Kidney (tissue), 14 donors: ENCODE data around the gene SLC9A3. TPM values are rescaled to one million over a fixed set of nuclear protein-coding genes. Genes with fewer than 3 reads are reported as not detected.

Experiments
- DNase-seq, 5 donors: peaks; one replicate each; pipeline ENCODE4 v3.0.0-alpha.2; 2013 to 2020
- FAIRE-seq: peaks from 2 replicates; lab custom pipeline; 2012; peaks lifted over from hg19 to GRCh38; lab: Jason Lieb, UNC
- H3K27ac ChIP-seq, 2 donors: one replicate each; pipeline ENCODE4 v1.7.0; 2013; ENCODE audit warnings: low read depth in 2 of 2, low read length in 2 of 2, inconsistent platforms in 1 of 2
- H3K27me3 ChIP-seq: one replicate; pipeline ENCODE4 v1.7.1; 2013; ENCODE audit warnings: low read length, inconsistent platforms; ENCODE audit not compliant: control insufficient read depth, insufficient read depth
- H3K36me3 ChIP-seq, 3 donors: one replicate each; pipeline versions ENCODE4 v1.7.0 to v1.7.1; 2013; ENCODE audit warnings: low read length in 3 of 3, control low read depth in 1 of 3, inconsistent platforms in 1 of 3; ENCODE audit not compliant: insufficient read depth in 3 of 3, control insufficient read depth in 2 of 3
- H3K4me1 ChIP-seq, 3 donors: one replicate each; pipeline versions ENCODE4 v1.7.0 to v1.7.1; 2013; ENCODE audit warnings: low read length in 3 of 3, inconsistent platforms in 1 of 3, low read depth in 1 of 3; ENCODE audit not compliant: control insufficient read depth in 2 of 3, insufficient read depth in 2 of 3
- H3K4me3 ChIP-seq, 3 donors: one replicate each; pipeline versions ENCODE4 v1.7.0 to v1.8.1; 2013; ENCODE audit warnings: low read length in 3 of 3, control low read depth in 1 of 3, inconsistent platforms in 1 of 3
- H3K9ac ChIP-seq, 3 donors: one replicate each; pipeline versions ENCODE4 v1.7.0 to v1.7.1; 2013; ENCODE audit warnings: low read length in 3 of 3, control low read depth in 1 of 3, inconsistent platforms in 1 of 3
- H3K9me3 ChIP-seq, 3 donors: one replicate each; pipeline versions ENCODE4 v1.7.0 to v1.7.1; 2013; ENCODE audit warnings: low read length in 3 of 3, control low read depth in 1 of 3, inconsistent platforms in 1 of 3; ENCODE audit not compliant: control insufficient read depth in 2 of 3, insufficient read depth in 1 of 3
- CTCF ChIP-seq: IDR thresholded peaks from 3 replicates; pipeline ENCODE4 v1.5.1; 2012; ENCODE audit warnings: mild to moderate bottlenecking, moderate library complexity, borderline replicate concordance; ENCODE audit not compliant: insufficient read depth; ENCODE audit errors: extremely low read depth
- intact Hi-C: fragments of 100-400 bp; cut with DNase I; formaldehyde crosslinking; loops from one replicate; pipeline ENCODE4 v1.11.1; 2022
- polyA plus RNA-seq: library from polyadenylated mRNA; stranded (reverse); fragments of 350-450 nt; fragmentation: Illumina TruSeq; extraction: RNeasy Lipid Tissue Mini Kit (QIAGEN cat#74804); gene quantifications from one replicate; pipeline ENCODE4 v1.2.3, GENCODE V29; 2014; ENCODE audit warnings: low read depth, low replicate concordance; ENCODE audit not compliant: insufficient read depth
- total RNA-seq: library from RNA; stranded (reverse); fragmentation: NEBNext Ultra II Directional; extraction: Animal tissue kit (Norgen Biotek cat#: 25700); gene quantifications from one replicate; pipeline ENCODE4 v1.2.1, GENCODE V29; 2021
- donor health status: control.
- donor health status: control.
- donor health status: control.
- donor health status: control.
- donor health status: control.
- donor health status: DM: yes; HTN: yes; CAD: no.
- donor health status: Normal renal cell carcinoma (clear cell type).

SLC9A3 gene
- total and polyA plus RNA-seq, 2 donors from 2014 or later = 10.5 to 36.9 TPM

GRCh38 chr5:431001-431710 is 93.1 kb downstream of the SLC9A3 start:
- FAIRE-seq (no peak), DNase-seq (peak; percentile 53 to 74 (median 65))
- Histone ChIP-seq H3K36me3 (no peaks in the 10 kb centered on the region), H3K4me3 (no peak overlapping the region), H3K27me3 (no peaks in the 10 kb centered on the region), H3K4me1 (no peaks in the 10 kb centered on the region), H3K27ac (no peak overlapping the region), H3K9ac (no peak overlapping the region), H3K9me3 (no peaks in the 10 kb centered on the region)
- intact Hi-C loops = no loop called here
- peak; percentile 42 for TF ChIP-seq CTCF

GRCh38 chr5:430214-430925 is 93.9 kb downstream of the SLC9A3 start:
- H3K4me3 ChIP-seq = no peak overlapping the region
- no peak for FAIRE-seq
- no peak overlapping the region for H3K27ac ChIP-seq
- H3K9me3 ChIP-seq = no peaks in the 10 kb centered on the region
- H3K27me3 ChIP-seq = no peaks in the 10 kb centered on the region
- DNase-seq = peak in 2 of 5 donors; percentile 35 to 43
- no peak overlapping the region for H3K9ac ChIP-seq
- TF ChIP-seq CTCF = no peak
- H3K4me1 ChIP-seq = no peaks in the 10 kb centered on the region
- intact Hi-C loops = no loop called here
- H3K36me3 ChIP-seq = no peaks in the 10 kb centered on the region

GRCh38 chr5:429453-430188 is 94.6 kb downstream of the SLC9A3 start:
- DNase-seq (peak in 3 of 5 donors; percentile 11 to 60 (median 35)), FAIRE-seq (no peak)
- Histone ChIP-seq H3K27me3 (no peaks in the 10 kb centered on the region), H3K36me3 (no peaks in the 10 kb centered on the region), H3K4me3 (no peak overlapping the region), H3K9me3 (no peaks in the 10 kb centered on the region), H3K9ac (no peak overlapping the region), H3K4me1 (no peaks in the 10 kb centered on the region), H3K27ac (no peak overlapping the region)
- intact Hi-C loops = no loop called here
- no peak for TF ChIP-seq CTCF
